A549 (cell line): Measurements from ENCODE around the gene RPL23. TPM values are rescaled to one million over a fixed set of nuclear protein-coding genes. Genes with fewer than 3 reads are reported as not detected.
A peak's percentile ranks its signal among the peaks of the same experiment; 100 is the strongest.

Experiments
- ATOH8 ChIP-seq: fragments of 250-450 bp; sonication (Bioruptor Pico); IDR thresholded peaks from 2 replicates; pipeline ENCODE4 v1.5.0; 2020; ENCODE audit warnings: low read depth, mild to moderate bottlenecking, moderate library complexity
- CBX2 ChIP-seq: fragments of 200-600 bp; sonication (generic); IDR thresholded peaks from 2 replicates; pipeline ENCODE4 v1.6.1; 2016; ENCODE audit warnings: low read depth, mild to moderate bottlenecking, borderline replicate concordance
- E2F6 ChIP-seq: IDR thresholded peaks from 2 replicates; pipeline ENCODE4 v1.6.1; 2012; ENCODE audit warnings: low read depth, borderline replicate concordance
- EHMT2 ChIP-seq: fragments of 200-600 bp; sonication (generic); IDR thresholded peaks from 2 replicates; pipeline ENCODE4 v1.6.1; 2016; ENCODE audit warnings: antibody characterized with exemption, low read depth, mild to moderate bottlenecking, moderate library complexity
- ELK1 ChIP-seq: fragments of 150-350 bp; IDR thresholded peaks from 2 replicates; pipeline ENCODE4 v1.6.1; 2014; ENCODE audit warnings: low read depth, mild to moderate bottlenecking, low read length
- ESRRA ChIP-seq: fragments of 150-350 bp; IDR thresholded peaks from 2 replicates; pipeline ENCODE4 v1.6.1; 2014; ENCODE audit warnings: mild to moderate bottlenecking, low read length, borderline replicate concordance
- FOSB ChIP-seq: fragments of 250-450 bp; sonication (Bioruptor Pico); IDR thresholded peaks from 2 replicates; pipeline ENCODE4 v1.5.0; 2020; ENCODE audit warnings: mild to moderate bottlenecking, moderate library complexity
- GATA3 ChIP-seq: IDR thresholded peaks from 2 replicates; pipeline ENCODE4 v1.6.1; 2012; ENCODE audit warnings: borderline replicate concordance
- HOXB5 ChIP-seq: fragments of 250-450 bp; sonication (Bioruptor Pico); IDR thresholded peaks from 2 replicates; pipeline ENCODE4 v1.5.0; 2020; ENCODE audit warnings: mild to moderate bottlenecking, moderate library complexity
- JUN ChIP-seq, 2 experiments: fragments of >200 bp; sonication (Bioruptor Twin); formaldehyde crosslinking; IDR thresholded peaks; 2 replicates in 1 of 2; 3 replicates in 1 of 2; pipeline ENCODE4 v1.6.1; 2016 to 2017
- KDM5A ChIP-seq: fragments of 200-600 bp; sonication (generic); IDR thresholded peaks from 2 replicates; pipeline ENCODE4 v1.6.1; 2016; ENCODE audit warnings: antibody characterized with exemption, mild to moderate bottlenecking
- MAFK ChIP-seq: fragments of 450-650 bp; IDR thresholded peaks from 2 replicates; pipeline ENCODE4 v1.6.1; 2014; ENCODE audit not compliant: partially characterized antibody
- MAZ ChIP-seq: fragments of 150-350 bp; IDR thresholded peaks from 2 replicates; pipeline ENCODE4 v1.6.1; 2014; ENCODE audit warnings: antibody characterized with exemption, low read depth, low read length, borderline replicate concordance
- MYC ChIP-seq: IDR thresholded peaks from 2 replicates; pipeline ENCODE4 v1.6.1; 2012; ENCODE audit warnings: mild to moderate bottlenecking, inconsistent platforms, low read length, improper control_type of control experiment, borderline replicate concordance
- NR3C1 ChIP-seq: fragments of >200 bp; sonication (Bioruptor Twin); formaldehyde crosslinking; IDR thresholded peaks from 3 replicates; pipeline ENCODE4 v1.6.1; 2017
- PBX3 ChIP-seq: IDR thresholded peaks from 2 replicates; pipeline ENCODE4 v1.6.1; 2012
- POLR2A ChIP-seq: IDR thresholded peaks from 2 replicates; pipeline ENCODE4 v1.6.1; 2012; ENCODE audit warnings: mild to moderate bottlenecking, low read length
- POLR2AphosphoS2 ChIP-seq: conservative IDR thresholded peaks from 2 replicates; pipeline ENCODE4 v1.6.1; 2012; ENCODE audit warnings: low read length, improper control_type of control experiment, inconsistent platforms
- RAD21 ChIP-seq, 2 experiments: fragments of >200 bp in 1 of 2; sonication (Bioruptor Twin) in 1 of 2; formaldehyde crosslinking in 1 of 2; IDR thresholded peaks in 1 of 2; conservative IDR thresholded peaks in 1 of 2; 2 replicates in 1 of 2; 3 replicates in 1 of 2; pipeline ENCODE4 v1.6.1; 2012 to 2018; ENCODE audit warnings: inconsistent platforms in 1 of 2
- RCOR1 ChIP-seq: fragments of 150-350 bp; IDR thresholded peaks from 2 replicates; pipeline ENCODE4 v1.6.1; 2014; ENCODE audit warnings: antibody characterized with exemption, low read length, low read depth
- REST ChIP-seq: fragments of 200-600 bp; sonication (generic); IDR thresholded peaks from 2 replicates; pipeline ENCODE4 v1.6.1; 2016; ENCODE audit warnings: antibody characterized with exemption, mild to moderate bottlenecking, moderate library complexity
- TP53 ChIP-seq: fragments of 250-450 bp; sonication (Bioruptor Pico); IDR thresholded peaks from 2 replicates; pipeline ENCODE4 v1.5.0; 2021; ENCODE audit warnings: mild to moderate bottlenecking, moderate library complexity
- USF2 ChIP-seq: fragments of 450-650 bp; IDR thresholded peaks from 2 replicates; pipeline ENCODE4 v1.6.1; 2014; ENCODE audit warnings: antibody characterized with exemption
- ZNF302 ChIP-seq: fragments of 250-450 bp; sonication (Bioruptor Pico); IDR thresholded peaks from 2 replicates; pipeline ENCODE4 v1.9.0; 2021; ENCODE audit warnings: inconsistent platforms, mild to moderate bottlenecking, moderate library complexity
- polyA plus RNA-seq, 4 experiments: library from polyadenylated mRNA; depleted of rRNA in 3 of 4; stranded (reverse); fragments of >200 nt; fragmentation: RNase III in 1 of 4; extraction: RNeasy Plus Mini Kit Qiagen cat#74134 plus additional on column Dnase treatment in 1 of 4; gene quantifications; 2 replicates in 3 of 4; 3 replicates in 1 of 4; pipeline ENCODE4 v1.2.3, GENCODE V29; 2011 to 2017

The RPL23 gene
- polyA plus RNA-seq, 2 of the 4 experiments (the other 2 are of a cell fraction): 2,715 to 2,969 TPM

GRCh38 chr17:38871247-38872015 is 17.9 kb upstream of the RPL23 start (continued):
- TF ChIP-seq EHMT2 (no peak), HOXB5 (CRISPR knock-in tag) (no peak), JUN (IDR thresholded peaks at IDR 0.05) (peak; percentile 51 to 58; a peak in 3 of 5 replicates), CBX2 (no peak), GATA3 (no peak; the same call in 1 of the 2 replicates), USF2 (no peak), ESRRA (peak; percentile 25; the same call in 1 of the 2 replicates), ELK1 (no peak), MAZ (no peak), MYC (peak; percentile 39; the same call in 1 of the 2 replicates), ATOH8 (CRISPR knock-in tag) (no peak), E2F6 (no peak), REST (no peak), NR3C1 (no peak), POLR2AphosphoS2 (no peak), POLR2A (no peak; the same call in 1 of the 2 replicates), KDM5A (no peak), ZNF302 (CRISPR knock-in tag) (no peak), FOSB (no peak), RAD21 (conservative IDR thresholded peaks at IDR 0.05 in 1 of 2, IDR thresholded peaks at IDR 0.05 in 1 of 2) (peak; percentile 83 to 84), TP53 (no peak), PBX3 (no peak; the same call in 1 of the 2 replicates), RCOR1 (no peak), MAFK (peak; percentile 69)
- TF ChIP-seq, all 56 proteins: peak for 12
